HuH-7.5 (cell line): Measurements from ENCODE around the gene MTX2.
"Not testable (repeated sequence)": the region's sequence is repeated elsewhere in the genome, so short reads cannot be mapped to it uniquely, and the experiment has no call there.

Experiments
- DNase-seq: peaks from one replicate; pipeline ENCODE4 v3.0.0; 2011; ENCODE audit warnings: low spot score

The MTX2 gene

GRCh38 chr2:176291335-176291734, 22.1 kb downstream of the MTX2 start:
- no peak for DNase-seq

GRCh38 chr2:176291809-176292283, 22.6 kb downstream of the MTX2 start:
- DNase-seq = no peak

GRCh38 chr2:176292608-176293007, 23.4 kb downstream of the MTX2 start:
- DNase-seq = no peak

GRCh38 chr2:176293334-176293733, 24.1 kb downstream of the MTX2 start:
- no peak for DNase-seq

- DNase-seq = no peak
These were observed 27.8 kb downstream of the MTX2 start for GRCh38 chr2:176297067-176297466.

- no peak for DNase-seq
These were observed 28.5 kb downstream of the MTX2 start for GRCh38 chr2:176297737-176298136.

- not testable (repeated sequence) for DNase-seq
These were observed 36.8 kb downstream of the MTX2 start for GRCh38 chr2:176306020-176306419.

- DNase-seq = no peak
These were observed 48.0 kb downstream of the MTX2 start for GRCh38 chr2:176317199-176317598.

- DNase-seq = no peak
These were observed 48.4 kb downstream of the MTX2 start for GRCh38 chr2:176317623-176318065.

GRCh38 chr2:176321916-176322315, 52.7 kb downstream of the MTX2 start:
- DNase-seq = no peak

GRCh38 chr2:176324862-176325261, 55.6 kb downstream of the MTX2 start:
- DNase-seq = no peak

- no peak for DNase-seq
These were observed 56.5 kb downstream of the MTX2 start for GRCh38 chr2:176325732-176326131.

- no peak for DNase-seq
These were observed 58.9 kb downstream of the MTX2 start for GRCh38 chr2:176328149-176328548.

GRCh38 chr2:176330612-176331011, 61.4 kb downstream of the MTX2 start:
- DNase-seq = no peak

- no peak for DNase-seq
These were observed 62.4 kb downstream of the MTX2 start for GRCh38 chr2:176331646-176332045.

- no peak for DNase-seq
These were observed 65.5 kb downstream of the MTX2 start for GRCh38 chr2:176334729-176335128.

GRCh38 chr2:176338395-176338794, 69.2 kb downstream of the MTX2 start:
- DNase-seq = no peak

- no peak for DNase-seq
These were observed 70.0 kb downstream of the MTX2 start for GRCh38 chr2:176339208-176339607.

GRCh38 chr2:176356251-176356650, 87.0 kb downstream of the MTX2 start:
- no peak for DNase-seq

- no peak for DNase-seq
These were observed 95.2 kb downstream of the MTX2 start for GRCh38 chr2:176364273-176364977.

- no peak for DNase-seq
These were observed 99.1 kb downstream of the MTX2 start for GRCh38 chr2:176368349-176368748.

GRCh38 chr2:176370467-176371171, 101.4 kb downstream of the MTX2 start:
- no peak for DNase-seq

GRCh38 chr2:176373155-176373554, 103.9 kb downstream of the MTX2 start:
- DNase-seq = not testable (repeated sequence)

- no peak for DNase-seq
These were observed 109.1 kb downstream of the MTX2 start for GRCh38 chr2:176378323-176378722.
